NCI-H2029 (cell line): ENCODE data around the gene NEMP2.

Experiments
- DNase-seq: peaks from one replicate; lab custom pipeline; 2025; lab: John Stamatoyannopoulos, UW

Gene NEMP2

DNA sequence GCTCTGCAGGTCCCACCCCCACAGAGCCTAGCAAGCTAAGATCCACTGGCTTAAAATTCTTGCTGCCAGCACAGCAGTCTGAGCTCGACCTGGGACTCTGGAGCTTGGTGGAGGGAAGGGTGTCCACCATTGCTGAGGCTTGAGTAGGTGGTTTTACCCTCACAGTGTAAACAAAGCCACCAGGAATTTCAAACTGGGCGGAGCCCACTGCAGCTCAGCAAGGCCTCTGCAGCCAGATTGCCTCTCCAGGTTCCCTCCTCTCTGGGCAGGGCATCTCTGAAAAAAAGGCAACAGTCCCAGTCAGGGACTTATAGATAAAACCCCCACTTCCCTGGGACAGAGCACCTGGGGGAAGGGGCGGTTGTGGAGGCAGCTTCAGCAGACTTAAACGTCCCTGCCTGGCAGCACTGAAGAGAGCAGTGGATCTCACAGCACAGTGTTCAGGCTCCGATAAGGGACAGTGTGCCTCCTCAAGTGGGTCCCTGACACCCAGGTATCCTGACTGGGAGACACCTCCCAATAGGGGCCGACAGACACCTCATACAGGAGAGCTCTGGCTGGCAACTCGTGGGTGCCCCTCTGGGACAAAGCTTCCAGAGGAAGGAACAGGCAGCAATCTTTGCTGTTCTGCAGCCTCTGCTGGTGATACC, 20.0 kb upstream of the NEMP2 start:
- DNase-seq = no peak

DNA sequence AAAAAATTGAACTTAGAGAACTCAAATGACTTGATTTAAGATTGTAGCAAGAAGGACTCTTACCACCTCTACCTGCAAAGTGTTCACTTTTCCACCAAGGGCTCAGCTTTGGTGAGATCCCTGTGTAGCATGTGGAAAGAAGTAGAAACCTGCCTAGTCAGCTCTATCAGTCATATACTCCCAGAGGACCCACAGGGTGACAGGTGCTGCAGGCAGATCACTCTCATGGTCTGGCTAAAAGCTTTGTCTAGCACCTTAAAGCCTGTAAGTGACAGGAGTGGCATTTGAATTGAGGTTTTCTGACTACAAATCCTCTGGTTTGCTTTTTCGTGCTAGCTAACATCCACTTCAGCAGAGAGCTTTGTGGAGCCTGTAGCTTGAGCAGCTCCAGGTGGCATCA, 18.7 kb upstream of the NEMP2 start:
- DNase-seq = no peak

- no peak for DNase-seq
Observed at GRCh38 chr2:190551928-190552327, 17.4 kb upstream of the NEMP2 start.

DNA sequence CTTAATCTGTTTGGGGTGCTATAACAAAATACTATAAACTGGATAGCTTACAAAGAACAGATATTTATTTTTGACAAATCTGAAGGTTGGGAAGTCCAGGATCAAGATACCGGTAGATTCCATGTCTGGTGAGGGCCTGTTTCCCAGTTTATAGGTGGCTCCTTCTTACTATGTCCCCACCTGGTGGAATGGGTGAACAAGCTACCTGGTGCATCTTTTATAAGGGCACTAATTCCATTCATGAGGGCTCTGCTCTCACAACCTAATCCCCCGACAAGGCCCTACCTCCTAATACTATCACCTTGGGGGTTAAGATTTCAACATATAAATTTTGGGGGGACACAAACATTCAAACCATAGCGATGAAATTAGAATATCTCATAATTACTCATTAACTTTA, 15.6 kb upstream of the NEMP2 start:
- DNase-seq = no peak

GRCh38 chr2:190547886-190548285, 13.4 kb upstream of the NEMP2 start:
- no peak for DNase-seq

GRCh38 chr2:190546734-190547133, 12.2 kb upstream of the NEMP2 start:
- DNase-seq = no peak

DNA sequence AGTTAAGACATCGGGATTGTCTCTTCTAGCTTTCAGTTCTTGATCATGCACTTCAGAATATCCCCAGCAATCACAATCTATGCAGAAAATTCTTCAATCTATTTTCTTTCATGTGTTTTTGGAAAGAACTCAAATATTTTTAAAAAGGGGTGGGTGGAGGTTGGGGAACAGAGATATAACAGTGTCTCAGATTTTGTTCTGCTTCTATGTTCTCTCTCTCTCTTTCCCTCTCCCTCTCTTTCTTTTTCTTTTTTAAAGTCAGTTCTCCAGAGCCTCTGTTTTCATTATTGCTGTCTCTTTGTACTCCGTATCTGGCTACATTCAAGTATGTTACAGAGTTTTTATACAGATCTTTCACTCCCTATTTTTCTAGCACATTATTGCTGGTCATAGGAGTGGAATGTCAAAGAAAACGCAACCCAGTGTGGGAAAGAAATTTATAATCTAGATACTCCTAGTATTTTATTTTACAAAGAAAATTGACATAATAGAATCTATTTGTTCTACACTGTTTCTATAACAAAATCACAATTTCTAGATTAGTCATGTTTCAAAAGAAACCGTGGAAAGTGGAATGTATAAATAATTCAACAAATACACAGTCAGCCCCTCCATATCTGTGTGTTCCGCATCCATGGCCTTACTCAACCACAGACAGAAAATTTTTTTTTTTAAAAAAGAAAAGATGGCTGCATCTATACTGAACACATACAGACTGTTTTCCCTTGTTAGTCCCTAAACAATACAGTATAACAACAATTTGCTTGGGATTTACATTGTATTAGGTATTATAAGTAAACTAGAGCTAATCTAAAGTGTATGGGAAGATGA, 11.2 kb upstream of the NEMP2 start:
- no peak for DNase-seq

- no peak for DNase-seq
Observed at GRCh38 chr2:190545093-190545492, 10.6 kb upstream of the NEMP2 start.

DNA sequence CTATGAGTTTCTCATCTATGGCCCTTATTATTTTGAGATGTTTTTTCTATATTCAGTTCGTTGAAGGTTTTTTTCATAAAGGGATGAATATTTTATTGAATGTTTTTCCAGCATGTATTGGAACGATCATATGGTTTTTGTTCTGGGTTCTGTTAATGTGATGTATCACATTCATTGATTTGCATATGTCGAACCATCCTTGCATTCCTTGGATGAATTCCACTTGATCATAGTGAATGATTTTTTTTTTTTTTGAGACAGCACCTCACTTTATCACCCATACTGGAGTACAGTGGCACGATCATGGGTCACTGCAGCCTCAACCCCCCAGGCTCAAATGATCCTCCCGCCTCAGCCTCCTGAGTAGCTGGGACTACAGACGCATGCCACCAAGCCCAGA, 5.5 kb upstream of the NEMP2 start:
- DNase-seq = no peak

GRCh38 chr2:190538201-190538600, 3.7 kb upstream of the NEMP2 start:
- DNase-seq = no peak

DNA sequence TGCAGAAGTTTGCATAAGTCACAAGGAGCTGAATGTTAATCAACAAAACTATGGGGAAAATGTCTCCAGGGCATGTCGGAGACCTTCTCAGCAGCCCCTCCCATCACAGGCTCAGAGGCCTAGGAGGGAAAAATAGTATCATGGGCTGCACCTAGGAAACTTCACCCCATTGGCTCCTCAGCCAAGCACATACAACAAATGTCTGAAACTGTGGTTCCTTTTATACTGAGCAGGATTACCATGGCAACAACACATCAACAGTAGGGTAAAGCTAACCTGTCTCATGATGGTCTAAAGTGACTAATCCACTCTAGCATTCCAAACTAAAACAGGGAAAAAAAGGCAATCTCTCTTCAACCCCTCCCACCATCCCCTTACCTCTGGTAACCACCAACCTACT, 3.2 kb upstream of the NEMP2 start:
- DNase-seq = no peak

DNA sequence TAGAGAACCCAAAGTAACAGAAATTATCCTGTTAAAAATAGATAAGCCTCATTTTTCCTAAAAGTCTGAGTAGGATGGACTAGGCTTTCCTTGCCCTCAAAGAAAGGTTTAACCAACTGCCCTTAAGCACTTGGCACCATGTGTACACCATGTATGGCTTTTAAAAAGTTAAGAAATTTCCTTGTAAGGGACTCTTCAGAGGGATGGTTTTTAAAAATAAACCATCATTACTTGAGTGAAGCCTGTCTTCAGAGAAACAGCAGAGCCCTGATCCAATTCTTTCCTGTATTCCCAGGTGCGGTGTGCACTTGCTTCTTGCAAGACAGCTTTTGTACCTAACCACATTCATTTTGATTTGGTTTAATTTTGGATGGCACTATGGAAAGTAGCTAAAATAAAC, 1.1 kb upstream of the NEMP2 start:
- DNase-seq = no peak

- no peak for DNase-seq
Observed at GRCh38 chr2:190535121-190535439, 558 bp upstream of the NEMP2 start.

- no peak for DNase-seq
Observed at GRCh38 chr2:190533968-190534309, 583 bp downstream of the NEMP2 start.

- DNase-seq = no peak
Observed at GRCh38 chr2:190533175-190533967, 1.2 kb downstream of the NEMP2 start.

DNA sequence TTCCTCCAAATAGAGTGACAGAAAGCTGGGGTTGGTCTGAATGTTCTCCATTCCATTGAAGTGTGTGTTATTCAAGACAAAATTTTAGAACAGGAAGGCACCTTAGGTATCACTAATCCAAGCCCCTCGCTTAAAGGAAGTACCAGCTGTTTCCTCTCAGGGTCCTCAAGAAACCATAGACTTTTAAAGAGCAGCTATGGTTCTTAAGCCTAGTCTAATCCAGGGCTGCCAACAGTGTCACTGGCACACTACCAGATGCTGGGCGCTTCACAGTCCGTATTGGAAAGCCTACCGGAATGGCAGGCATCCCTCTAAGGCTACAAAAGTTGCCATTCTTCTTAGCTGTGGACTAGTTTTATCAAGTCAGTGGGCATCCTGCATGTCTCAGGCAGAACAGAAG, 1.9 kb downstream of the NEMP2 start:
- no peak for DNase-seq

GRCh38 chr2:190530248-190530900, 4.1 kb downstream of the NEMP2 start:
- no peak for DNase-seq

- no peak for DNase-seq
Observed at GRCh38 chr2:190529486-190530247, 4.9 kb downstream of the NEMP2 start.

GRCh38 chr2:190528521-190529001, 6.0 kb downstream of the NEMP2 start:
- DNase-seq = no peak

- no peak for DNase-seq
Observed at GRCh38 chr2:190527918-190528317, 6.6 kb downstream of the NEMP2 start.

DNA sequence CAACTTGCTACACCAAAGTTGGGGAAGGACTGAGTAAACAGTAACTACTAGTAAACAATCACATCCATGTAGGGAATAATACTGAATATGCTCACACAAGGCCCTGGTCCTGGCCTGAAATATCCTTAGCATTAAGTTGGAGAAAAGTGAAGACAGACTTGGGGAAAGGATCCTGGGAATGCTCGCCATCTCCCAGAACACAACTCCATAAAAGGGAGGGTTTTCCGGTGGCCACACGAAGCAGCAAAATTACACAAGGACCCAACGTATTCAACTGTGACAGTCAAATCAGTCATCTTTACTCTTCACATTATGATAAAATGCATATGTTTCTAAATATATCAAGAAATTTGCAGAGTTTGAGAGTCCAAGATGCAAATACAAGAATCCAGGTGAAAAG, 7.3 kb downstream of the NEMP2 start:
- DNase-seq = no peak
